ENCODE results near the gene CORO1C.
"Not testable (repeated sequence)": the region's sequence is repeated elsewhere in the genome, so short reads cannot be mapped to it uniquely, and the experiment has no call there.

The CORO1C gene

GRCh38 chr12:108765289-108765764 lies 34.0 kb upstream of the CORO1C start:
- DNase-seq (no peak), ATAC-seq (replicated peaks) (no peak)
- H3K9me3 Mint-ChIP-seq, result no peaks in the 10 kb centered on the region
- no peak overlapping the region for H3K27ac Mint-ChIP-seq
- no peaks in the 10 kb centered on the region for H3K27me3 Mint-ChIP-seq
- H3K4me1 Mint-ChIP-seq, result peaks cover 16 to 27% of the 10 kb centered on the region in 2 donors
- peaks cover 0 to 2% of the 10 kb centered on the region in 2 donors for H3K36me3 Mint-ChIP-seq
- H3K4me3 Mint-ChIP-seq, result no peak overlapping the region

- H3K4me1 Mint-ChIP-seq, result peaks cover 16 to 27% of the 10 kb centered on the region in 2 donors
- H3K9me3 Mint-ChIP-seq, result no peaks in the 10 kb centered on the region
- ATAC-seq (replicated peaks) (no peak), DNase-seq (no peak)
- no peak overlapping the region for H3K4me3 Mint-ChIP-seq
- H3K27ac Mint-ChIP-seq, result no peak overlapping the region
- no peaks in the 10 kb centered on the region for H3K27me3 Mint-ChIP-seq
- peaks cover 0 to 2% of the 10 kb centered on the region in 2 donors for H3K36me3 Mint-ChIP-seq
These were observed 33.4 kb upstream of the CORO1C start for GRCh38 chr12:108764540-108765288.

GRCh38 chr12:108761226-108761625 lies 29.9 kb upstream of the CORO1C start:
- no peak overlapping the region for H3K27ac Mint-ChIP-seq
- no peaks in the 10 kb centered on the region for H3K9me3 Mint-ChIP-seq
- peaks cover 0 to 2% of the 10 kb centered on the region in 2 donors for H3K36me3 Mint-ChIP-seq
- DNase-seq, result no peak
- H3K4me1 Mint-ChIP-seq, result peaks cover 0 to 3% of the 10 kb centered on the region in 2 donors
- no peak for ATAC-seq (replicated peaks)
- no peaks in the 10 kb centered on the region for H3K27me3 Mint-ChIP-seq
- no peak overlapping the region for H3K4me3 Mint-ChIP-seq

- H3K27ac Mint-ChIP-seq, result no peak overlapping the region
- H3K4me3 Mint-ChIP-seq, result no peak overlapping the region
- H3K9me3 Mint-ChIP-seq, result no peaks in the 10 kb centered on the region
- no peaks in the 10 kb centered on the region for H3K27me3 Mint-ChIP-seq
- ATAC-seq (replicated peaks), result no peak
- H3K4me1 Mint-ChIP-seq, result peaks cover 0 to 1% of the 10 kb centered on the region in 2 donors
- no peak for DNase-seq
- no peaks in the 10 kb centered on the region for H3K36me3 Mint-ChIP-seq
These were observed 28.6 kb upstream of the CORO1C start for GRCh38 chr12:108759924-108760323.

- Mint-ChIP-seq H3K27me3 (no peaks in the 10 kb centered on the region), H3K4me1 (peaks cover 0 to 1% of the 10 kb centered on the region in 2 donors), H3K27ac (no peak overlapping the region), H3K9me3 (no peaks in the 10 kb centered on the region), H3K4me3 (no peak overlapping the region), H3K36me3 (no peaks in the 10 kb centered on the region)
- ATAC-seq (replicated peaks), result no peak
- no peak for DNase-seq
These were observed 26.5 kb upstream of the CORO1C start for GRCh38 chr12:108757856-108758255.

GRCh38 chr12:108756421-108756820 lies 25.1 kb upstream of the CORO1C start:
- H3K9me3 Mint-ChIP-seq, result no peaks in the 10 kb centered on the region
- H3K4me3 Mint-ChIP-seq, result no peak overlapping the region
- no peaks in the 10 kb centered on the region for H3K27me3 Mint-ChIP-seq
- no peaks in the 10 kb centered on the region for H3K4me1 Mint-ChIP-seq
- H3K27ac Mint-ChIP-seq, result no peak overlapping the region
- ATAC-seq (replicated peaks) (no peak), DNase-seq (no peak)
- H3K36me3 Mint-ChIP-seq, result no peaks in the 10 kb centered on the region

- ATAC-seq (replicated peaks) (no peak), DNase-seq (no peak)
- H3K36me3 Mint-ChIP-seq, result no peaks in the 10 kb centered on the region
- no peak overlapping the region for H3K4me3 Mint-ChIP-seq
- no peak overlapping the region for H3K27ac Mint-ChIP-seq
- no peaks in the 10 kb centered on the region for H3K4me1 Mint-ChIP-seq
- no peaks in the 10 kb centered on the region for H3K27me3 Mint-ChIP-seq
- H3K9me3 Mint-ChIP-seq, result no peaks in the 10 kb centered on the region
These were observed 24.2 kb upstream of the CORO1C start for GRCh38 chr12:108755481-108755880.

- no peak for DNase-seq
- no peaks in the 10 kb centered on the region for H3K36me3 Mint-ChIP-seq
- no peaks in the 10 kb centered on the region for H3K27me3 Mint-ChIP-seq
- no peaks in the 10 kb centered on the region for H3K4me1 Mint-ChIP-seq
- no peak overlapping the region for H3K4me3 Mint-ChIP-seq
- no peak for ATAC-seq (replicated peaks)
- H3K9me3 Mint-ChIP-seq, result no peaks in the 10 kb centered on the region
- H3K27ac Mint-ChIP-seq, result no peak overlapping the region
These were observed 22.7 kb upstream of the CORO1C start for GRCh38 chr12:108753976-108754375.

GRCh38 chr12:108752387-108752786 lies 21.1 kb upstream of the CORO1C start:
- Mint-ChIP-seq H3K4me3 (no peak overlapping the region), H3K4me1 (no peaks in the 10 kb centered on the region), H3K9me3 (no peaks in the 10 kb centered on the region), H3K27me3 (no peaks in the 10 kb centered on the region), H3K36me3 (no peaks in the 10 kb centered on the region), H3K27ac (no peak overlapping the region)
- DNase-seq, result no peak
- no peak for ATAC-seq (replicated peaks)

GRCh38 chr12:108751821-108752220 lies 20.5 kb upstream of the CORO1C start:
- Mint-ChIP-seq H3K36me3 (no peaks in the 10 kb centered on the region), H3K4me3 (no peak overlapping the region), H3K4me1 (no peaks in the 10 kb centered on the region), H3K27me3 (no peaks in the 10 kb centered on the region), H3K27ac (peak overlapping the region; percentile 20), H3K9me3 (no peaks in the 10 kb centered on the region)
- no peak for DNase-seq
- ATAC-seq (replicated peaks), result no peak

- not testable (repeated sequence) for H3K36me3 Mint-ChIP-seq; ATAC-seq (replicated peaks); H3K4me3 Mint-ChIP-seq; H3K27me3 Mint-ChIP-seq; H3K27ac Mint-ChIP-seq; DNase-seq; H3K4me1 Mint-ChIP-seq; H3K9me3 Mint-ChIP-seq
These were observed 19.7 kb upstream of the CORO1C start for GRCh38 chr12:108751003-108751402.

- ATAC-seq (replicated peaks), result no peak
These were observed 19.2 kb upstream of the CORO1C start for GRCh38 chr12:108750526-108750925.

GRCh38 chr12:108747563-108747962 lies 16.2 kb upstream of the CORO1C start:
- Mint-ChIP-seq H3K9me3 (no peaks in the 10 kb centered on the region), H3K4me1 (no peaks in the 10 kb centered on the region), H3K27ac (no peak overlapping the region), H3K4me3 (no peak overlapping the region), H3K36me3 (no peaks in the 10 kb centered on the region), H3K27me3 (peaks cover 0 to 7% of the 10 kb centered on the region in 2 donors)
- ATAC-seq (replicated peaks) (no peak), DNase-seq (no peak)

More at GRCh38 chr12:108750526-108750925, 19.2 kb upstream of the CORO1C start:
- Mint-ChIP-seq H3K27ac (no peak overlapping the region), H3K4me3 (no peak overlapping the region), H3K27me3 (no peaks in the 10 kb centered on the region), H3K9me3 (no peaks in the 10 kb centered on the region), H3K36me3 (no peaks in the 10 kb centered on the region), H3K4me1 (no peaks in the 10 kb centered on the region)
- DNase-seq, result no peak

- H3K4me1 Mint-ChIP-seq, result no peaks in the 10 kb centered on the region
- no peak for ATAC-seq (replicated peaks)
These were observed 14.3 kb upstream of the CORO1C start for GRCh38 chr12:108745641-108746040.

GRCh38 chr12:108744021-108744897 lies 12.9 kb upstream of the CORO1C start:
- no peak for DNase-seq
- no peak overlapping the region for H3K4me3 Mint-ChIP-seq
- H3K4me1 Mint-ChIP-seq, result no peaks in the 10 kb centered on the region
- ATAC-seq (replicated peaks), result no peak
- no peak overlapping the region for H3K27ac Mint-ChIP-seq
- no peaks in the 10 kb centered on the region for H3K36me3 Mint-ChIP-seq
- peaks cover 3 to 7% of the 10 kb centered on the region in 2 donors for H3K27me3 Mint-ChIP-seq
- H3K9me3 Mint-ChIP-seq, result no peaks in the 10 kb centered on the region

More at GRCh38 chr12:108745641-108746040, 14.3 kb upstream of the CORO1C start:
- no peak for DNase-seq
- H3K4me3 Mint-ChIP-seq, result no peak overlapping the region
- no peaks in the 10 kb centered on the region for H3K9me3 Mint-ChIP-seq
- peaks cover 3 to 7% of the 10 kb centered on the region in 2 donors for H3K27me3 Mint-ChIP-seq
- H3K27ac Mint-ChIP-seq, result no peak overlapping the region
- H3K36me3 Mint-ChIP-seq, result no peaks in the 10 kb centered on the region

Measured in stimulated activated naive B cell treated with anti-CD40 and anti-IgM and Interleukin-4, amounts not matched to agents 10 μg/mL and 1 μg/mL and 100 μg/mL, for 72 hours (primary cell).